H1 (cell line): ENCODE results near the gene DGKA. TPM values are rescaled to one million over a fixed set of nuclear protein-coding genes. Genes with fewer than 3 reads are reported as not detected.
"Not testable (repeated sequence)": the region's sequence is repeated elsewhere in the genome, so short reads cannot be mapped to it uniquely, and the experiment has no call there.

Experiments used
- CTCF ChIA-PET: fragments of 300-600 bp; sonication (Branson Sonifier 250); formaldehyde crosslinking; loops from one replicate; lab custom pipeline; 2021; ENCODE audit not compliant: partially characterized antibody; lab: Charles Lee
- POLR2A ChIA-PET: fragments of 300-600 bp; sonication (Branson Sonifier 250); formaldehyde crosslinking; loops from one replicate; lab custom pipeline; 2021; ENCODE audit warnings: inconsistent platforms; ENCODE audit not compliant: partially characterized antibody; lab: Charles Lee
- DNase-seq, 2 experiments: peaks; one replicate each; pipeline versions ENCODE4 v3.0.0 to v3.0.0-alpha.2; 2010 to 2022; ENCODE audit warnings: low spot score in 2 of 2, low read depth in 1 of 2, mixed read lengths in 1 of 2
- FAIRE-seq: peaks from 2 replicates; lab custom pipeline; 2011; peaks lifted over from hg19 to GRCh38; lab: Jason Lieb, UNC
- H2AFZ ChIP-seq: 2 replicates; pipeline ENCODE4 v1.8.1; 2012; ENCODE audit warnings: low read length, inconsistent platforms
- H2AK5ac ChIP-seq: 2 replicates; pipeline ENCODE4 v1.6.1; 2013; ENCODE audit warnings: low read depth, low read length
- H2BK120ac ChIP-seq: replicated peaks from 2 replicates; pipeline ENCODE3; 2013; ENCODE audit warnings: low read depth, low read length, inconsistent platforms
- H2BK12ac ChIP-seq: 2 replicates; pipeline ENCODE4 v1.6.1; 2013; ENCODE audit warnings: low read depth, low read length
- H2BK15ac ChIP-seq: 2 replicates; pipeline ENCODE4 v1.6.1; 2013; ENCODE audit warnings: low read length
- H2BK20ac ChIP-seq: 2 replicates; pipeline ENCODE4 v1.6.1; 2013; ENCODE audit warnings: low read length
- H2BK5ac ChIP-seq: 2 replicates; pipeline ENCODE4 v1.6.1; 2013; ENCODE audit warnings: low read depth, low read length
- H3K14ac ChIP-seq: 2 replicates; pipeline ENCODE4 v1.6.1; 2013; ENCODE audit warnings: inconsistent platforms; ENCODE audit not compliant: insufficient read length
- H3K18ac ChIP-seq: 2 replicates; pipeline ENCODE4 v1.6.1; 2013; ENCODE audit warnings: low read length; ENCODE audit errors: extremely low read depth
- H3K23ac ChIP-seq: 2 replicates; pipeline ENCODE4 v1.6.1; 2013; ENCODE audit warnings: inconsistent platforms; ENCODE audit not compliant: insufficient read length
- H3K23me2 ChIP-seq: 2 replicates; pipeline ENCODE4 v1.6.1; 2013; ENCODE audit warnings: low read depth, low read length
- H3K27ac ChIP-seq: 2 replicates; pipeline ENCODE4 v1.6.1; 2011; ENCODE audit warnings: low read depth, low read length, inconsistent platforms
- H3K27me3 ChIP-seq, 4 experiments: replicated peaks in 1 of 4; 1 replicate in 1 of 4; 2 replicates in 3 of 4; pipeline versions ENCODE4 v1.6.1 to v1.8.1; 2011 to 2013; ENCODE audit warnings: low read length in 3 of 4, mild to moderate bottlenecking in 3 of 4, inconsistent platforms in 2 of 4, mixed read lengths in 2 of 4, moderate library complexity in 1 of 4; ENCODE audit not compliant: control insufficient read depth in 3 of 4, insufficient read depth in 3 of 4; ENCODE audit errors: extremely low read depth in 1 of 4
- H3K36me3 ChIP-seq, 4 experiments: 2 replicates each; pipeline versions ENCODE4 v1.6.1 to v1.8.1; 2011 to 2013; ENCODE audit warnings: mild to moderate bottlenecking in 4 of 4, low read length in 3 of 4, moderate library complexity in 2 of 4, control low read depth in 1 of 4, inconsistent platforms in 1 of 4; ENCODE audit not compliant: insufficient read depth in 4 of 4, control insufficient read depth in 2 of 4
- H3K4ac ChIP-seq: replicated peaks from 2 replicates; pipeline ENCODE3; 2013; ENCODE audit warnings: low read length, low read depth, mixed read lengths, inconsistent platforms; ENCODE audit not compliant: insufficient read length
- H3K4me1 ChIP-seq, 4 experiments: replicated peaks in 1 of 4; 1 replicate in 1 of 4; 2 replicates in 3 of 4; pipeline versions ENCODE4 v1.6.1 to v1.8.1; 2011 to 2013; ENCODE audit warnings: low read length in 3 of 4, inconsistent platforms in 2 of 4, mixed read lengths in 1 of 4; ENCODE audit not compliant: insufficient read depth in 4 of 4, control insufficient read depth in 3 of 4
- H3K4me2 ChIP-seq, 2 experiments: 2 replicates each; pipeline versions ENCODE4 v1.6.1 to v1.8.1; 2011 to 2013; ENCODE audit warnings: low read depth in 2 of 2, low read length in 2 of 2, control low read depth in 1 of 2, inconsistent platforms in 1 of 2, mild to moderate bottlenecking in 1 of 2; ENCODE audit not compliant: insufficient read depth in 1 of 2
- H3K4me3 ChIP-seq, 4 experiments: fragments of 200-600, 300-600 bp in 1 of 4; sonication (generic), shearing (Covaris generic), sonication (Bioruptor Twin) in 1 of 4; 2 replicates each; pipeline versions ENCODE4 v1.5.1 to v1.8.1; 2011 to 2016; ENCODE audit warnings: low read length in 4 of 4, low read depth in 3 of 4, control low read depth in 2 of 4, inconsistent platforms in 2 of 4, mild to moderate bottlenecking in 2 of 4, mixed read lengths in 1 of 4, moderate library complexity in 1 of 4; ENCODE audit not compliant: insufficient read depth in 2 of 4; ENCODE audit errors: extremely low read depth in 1 of 4
- H3K56ac ChIP-seq: replicated peaks from 2 replicates; pipeline ENCODE3; 2013; ENCODE audit warnings: low read depth, mild to moderate bottlenecking, mixed read lengths, low read length, inconsistent platforms; ENCODE audit not compliant: insufficient read length
- H3K79me1 ChIP-seq: 2 replicates; pipeline ENCODE4 v1.6.1; 2013; ENCODE audit warnings: low read depth, low read length, control low read depth
- H3K79me2 ChIP-seq, 2 experiments: 2 replicates each; pipeline versions ENCODE4 v1.6.1 to v1.8.1; 2012 to 2013; ENCODE audit warnings: low read length in 2 of 2, mild to moderate bottlenecking in 2 of 2, inconsistent platforms in 1 of 2; ENCODE audit not compliant: insufficient read depth in 2 of 2, control insufficient read depth in 1 of 2
- H3K9ac ChIP-seq, 4 experiments: replicated peaks in 1 of 4; 1 replicate in 1 of 4; 2 replicates in 3 of 4; pipeline versions ENCODE4 v1.6.1 to v1.8.1; 2011 to 2013; ENCODE audit warnings: low read depth in 3 of 4, low read length in 3 of 4, control low read depth in 2 of 4, mild to moderate bottlenecking in 2 of 4, moderate library complexity in 2 of 4, inconsistent platforms in 1 of 4; ENCODE audit errors: extremely low read depth in 1 of 4
- H3K9me3 ChIP-seq, 2 experiments: 2 replicates each; pipeline versions ENCODE4 v1.6.1 to v1.8.1; 2012 to 2013; ENCODE audit warnings: mild to moderate bottlenecking in 2 of 2, moderate library complexity in 2 of 2, control low read depth in 1 of 2, inconsistent platforms in 1 of 2, low read depth in 1 of 2, low read length in 1 of 2, mixed read lengths in 1 of 2; ENCODE audit not compliant: insufficient read depth in 2 of 2
- H4K20me1 ChIP-seq, 2 experiments: replicated peaks in 1 of 2; 2 replicates each; pipeline versions ENCODE3 to v1.8.1; 2011 to 2013; ENCODE audit warnings: inconsistent platforms in 2 of 2, low read length in 2 of 2, mild to moderate bottlenecking in 1 of 2; ENCODE audit not compliant: insufficient read depth in 2 of 2, control insufficient read depth in 1 of 2
- H4K5ac ChIP-seq: 2 replicates; pipeline ENCODE4 v1.6.1; 2013; ENCODE audit warnings: low read length, low read depth, mixed read lengths, inconsistent platforms; ENCODE audit not compliant: insufficient read length
- H4K8ac ChIP-seq: 2 replicates; pipeline ENCODE4 v1.8.0; 2013; ENCODE audit warnings: mild to moderate bottlenecking, moderate library complexity, low read length, inconsistent platforms; ENCODE audit not compliant: insufficient read depth; ENCODE audit errors: extremely low read depth
- H4K91ac ChIP-seq: replicated peaks from 2 replicates; pipeline ENCODE3; 2013; ENCODE audit warnings: low read length, mixed read lengths, inconsistent platforms; ENCODE audit not compliant: insufficient read length
- WGBS, 2 experiments: shearing (Covaris generic) in 1 of 2; methylation state at CpG; one replicate each; pipeline versions ENCODE4 v1.1.6 to v1.1.7; 2013 to 2015; ENCODE audit warnings: low lambda C conversion rate in 2 of 2, mixed read lengths in 2 of 2, inconsistent platforms in 1 of 2, low coverage in 1 of 2, missing lambda C conversion rate in 1 of 2; ENCODE audit not compliant: insufficient replicate concordance in 2 of 2, insufficient coverage in 1 of 2, insufficient read length in 1 of 2; ENCODE audit errors: extremely low coverage in 1 of 2, missing lambda C conversion rate in 1 of 2; 5-methylcytosine and 5-hydroxymethylcytosine counted together
- polyA plus RNA-seq, 7 experiments: library from polyadenylated mRNA; depleted of rRNA in 3 of 7; stranded (reverse) in 5 of 7; unstranded in 2 of 7; fragments of >200 nt in 5 of 7; fragments of 200-250 nt in 2 of 7; gene quantifications; 1 replicate in 5 of 7; 2 replicates in 1 of 7; 4 replicates in 1 of 7; pipeline versions ENCODE4 v1.2.1 to v1.2.3, GENCODE V29; 2011 to 2013; ENCODE audit warnings: missing spikeins in 2 of 7, mixed read lengths in 2 of 7
- total RNA-seq: library from RNA; stranded (reverse); fragmentation: NEBNext Ultra II Directional; extraction: Animal tissue kit (Norgen Biotek cat#: 25700); gene quantifications from 2 replicates; pipeline ENCODE4 v1.2.1, GENCODE V29; 2021

The DGKA gene
- total and polyA plus RNA-seq, 2 of the 8 experiments (the other 6 are each of a cell fraction or from before 2014, with no cell fraction given), result 15.9 to 18.0 TPM

- not testable (repeated sequence) for H2AFZ ChIP-seq, H3K79me1 ChIP-seq, H3K27ac ChIP-seq, H3K14ac ChIP-seq, H2BK12ac ChIP-seq, H3K27me3 ChIP-seq, H3K9me3 ChIP-seq, FAIRE-seq, H3K4me1 ChIP-seq, H2BK15ac ChIP-seq, H2BK20ac ChIP-seq, H3K18ac ChIP-seq, H3K4ac ChIP-seq, H4K5ac ChIP-seq, H3K4me2 ChIP-seq, H2AK5ac ChIP-seq, DNase-seq, H3K79me2 ChIP-seq, H2BK120ac ChIP-seq, H4K91ac ChIP-seq, H3K4me3 ChIP-seq, H4K20me1 ChIP-seq, H3K56ac ChIP-seq, H3K23me2 ChIP-seq, H3K9ac ChIP-seq, H2BK5ac ChIP-seq, H4K8ac ChIP-seq, H3K23ac ChIP-seq
- ChIA-PET POLR2A (interaction anchor here (1.1 to 5.4 kb wide), 5 partner anchors 7 to 60 kb away, joined by 3 to 55 read pairs (median 13); no protein-coding TSS in a partner anchor), CTCF (interaction anchor here (1.1 to 13.5 kb wide), 4 partner anchors 21 to 262 kb away, joined by 4 to 256 read pairs (median 4); partner anchors contain the start of genes ERBB3 and IKZF4)
- WGBS, 2 experiments, result 93% methylated on average over 28 of the region's 33 CpGs; no CpG with 5 or more reads in 1 of the 2 experiments
- H3K36me3 ChIP-seq, result peaks cover 0 to 24% (median 5%) of the 10 kb centered on the region in 4 experiments; a peak in 5 of 8 replicates
Measured at GRCh38 chr12:55999999-56000540, 69.1 kb downstream of the DGKA start.
